Tibial artery (tissue), 4 donors: Measurements from ENCODE around the gene DAG1.

Source experiments
- DNase-seq, 2 donors: peaks; one replicate each; pipeline ENCODE4 v3.0.0-alpha.2; 2019
- H3K27ac ChIP-seq, 2 donors: fragments of 200-600 bp; sonication (generic) in 1 of 2; 1 replicate in 1 of 2; 2 replicates in 1 of 2; pipeline ENCODE4 v1.5.1; 2018 to 2019; ENCODE audit warnings: mild to moderate bottlenecking in 1 of 2
- H3K27me3 ChIP-seq, 2 donors: fragments of 200-600 bp; sonication (generic) in 1 of 2; one replicate each; pipeline versions ENCODE4 v1.5.1 to v1.6.0; 2016 to 2019
- H3K36me3 ChIP-seq, 3 donors: fragments of 200-600 bp; sonication (generic) in 2 of 3; one replicate each; pipeline ENCODE4 v1.5.1; 2016 to 2019; ENCODE audit warnings: mild to moderate bottlenecking in 2 of 3
- H3K4me1 ChIP-seq, 4 donors: fragments of 200-600 bp; sonication (generic) in 2 of 4; 1 replicate in 3 of 4; 2 replicates in 1 of 4; pipeline ENCODE4 v1.5.1; 2016 to 2019
- H3K4me3 ChIP-seq, 2 donors: fragments of 200-600 bp; sonication (generic) in 1 of 2; 1 replicate in 1 of 2; 2 replicates in 1 of 2; pipeline ENCODE4 v1.5.1; 2018 to 2019; ENCODE audit warnings: mild to moderate bottlenecking in 2 of 2
- H3K9me3 ChIP-seq, 3 donors: fragments of 200-600 bp; sonication (generic) in 1 of 3; one replicate each; pipeline ENCODE4 v1.5.1; 2016 to 2019
- CTCF ChIP-seq, 2 experiments: fragments of 200-600 bp in 1 of 2; fragments of 450-650 bp in 1 of 2; IDR thresholded peaks; one replicate each; pipeline ENCODE4 v1.5.1; 2017 to 2019; ENCODE audit warnings: antibody characterized with exemption in 2 of 2, mild to moderate bottlenecking in 1 of 2, moderate library complexity in 1 of 2
- intact Hi-C: fragments of 100-400 bp; cut with DNase I; formaldehyde crosslinking; loops from one replicate; pipeline ENCODE4 v1.15.0; 2023; ENCODE audit warnings: low total_unique reads

The DAG1 gene

GRCh38 chr3:49509028-49509561 is 39.0 kb downstream of the DAG1 start:
- Histone ChIP-seq H3K9me3 (no peaks in the 10 kb centered on the region), H3K4me3 (no peak overlapping the region), H3K27me3 (no peaks in the 10 kb centered on the region), H3K27ac (no peak overlapping the region), H3K36me3 (peaks cover 28 to 37% (median 34%) of the 10 kb centered on the region in 3 donors), H3K4me1 (peaks cover 0 to 16% (median 9%) of the 10 kb centered on the region in 4 donors)
- no peak for TF ChIP-seq CTCF (IDR thresholded peaks at IDR 0.05)
- no peak for DNase-seq
- intact Hi-C loops: no loop called here

GRCh38 chr3:49511639-49512038 is 41.6 kb downstream of the DAG1 start:
- Histone ChIP-seq H3K9me3 (no peaks in the 10 kb centered on the region), H3K4me1 (peaks cover 0 to 17% (median 7%) of the 10 kb centered on the region in 4 donors), H3K4me3 (no peak overlapping the region), H3K27ac (no peak overlapping the region), H3K27me3 (no peaks in the 10 kb centered on the region), H3K36me3 (peaks cover 28 to 49% (median 37%) of the 10 kb centered on the region in 3 donors)
- no peak for DNase-seq
- TF ChIP-seq CTCF (IDR thresholded peaks at IDR 0.05): no peak
- intact Hi-C loops: no loop called here

- Histone ChIP-seq H3K36me3 (peaks cover 35 to 56% (median 37%) of the 10 kb centered on the region in 3 donors), H3K4me1 (peaks cover 0 to 14% (median 3%) of the 10 kb centered on the region in 4 donors), H3K27me3 (no peaks in the 10 kb centered on the region), H3K27ac (no peak overlapping the region), H3K9me3 (no peaks in the 10 kb centered on the region), H3K4me3 (no peak overlapping the region)
- no peak for TF ChIP-seq CTCF (IDR thresholded peaks at IDR 0.05)
- no peak for DNase-seq
- intact Hi-C loops: no loop called here
These were observed 42.8 kb downstream of the DAG1 start for GRCh38 chr3:49512781-49513355.

- H3K4me1 ChIP-seq: peaks cover 0 to 14% (median 3%) of the 10 kb centered on the region in 4 donors
- no peak for TF ChIP-seq CTCF (IDR thresholded peaks at IDR 0.05)
- H3K4me3 ChIP-seq: no peak overlapping the region
- H3K27me3 ChIP-seq: no peaks in the 10 kb centered on the region
- H3K9me3 ChIP-seq: no peaks in the 10 kb centered on the region
- H3K36me3 ChIP-seq: peaks cover 37 to 63% (median 37%) of the 10 kb centered on the region in 3 donors
- H3K27ac ChIP-seq: no peak overlapping the region
- no peak for DNase-seq
- intact Hi-C loops: no loop called here
These were observed 43.5 kb downstream of the DAG1 start for GRCh38 chr3:49513494-49514124.

- H3K27ac ChIP-seq: no peak overlapping the region
- no peak for DNase-seq
- no peaks in the 10 kb centered on the region for H3K9me3 ChIP-seq
- no peak overlapping the region for H3K4me3 ChIP-seq
- H3K27me3 ChIP-seq: no peaks in the 10 kb centered on the region
- TF ChIP-seq CTCF (IDR thresholded peaks at IDR 0.05): no peak
- intact Hi-C loops: no loop called here
- peaks cover 0 to 36% (median 9%) of the 10 kb centered on the region in 4 donors for H3K4me1 ChIP-seq
- H3K36me3 ChIP-seq: peaks cover 9 to 46% (median 12%) of the 10 kb centered on the region in 3 donors
These were observed 47.9 kb downstream of the DAG1 start for GRCh38 chr3:49518016-49518415.
